ENCODE measurements around the gene SLC43A3.
A peak's percentile ranks its signal among the peaks of the same experiment; 100 is the strongest.
"Not testable (repeated sequence)": the region's sequence is repeated elsewhere in the genome, so short reads cannot be mapped to it uniquely, and the experiment has no call there.

Gene SLC43A3

GRCh38 chr11:57459164-57460021 lies 32.5 kb upstream of the SLC43A3 start:
- no peak for DNase-seq

- DNase-seq: no peak
Observed at GRCh38 chr11:57458410-57459163, 31.7 kb upstream of the SLC43A3 start.

GRCh38 chr11:57458060-57458409 lies 31.1 kb upstream of the SLC43A3 start:
- peak; percentile 10 for DNase-seq

- no peak for DNase-seq
Observed at GRCh38 chr11:57457643-57458023, 30.7 kb upstream of the SLC43A3 start.

GRCh38 chr11:57456960-57457642 lies 30.2 kb upstream of the SLC43A3 start:
- DNase-seq: peak; percentile 50

- peak; percentile 19 for DNase-seq
Observed at GRCh38 chr11:57453543-57454177, 26.7 kb upstream of the SLC43A3 start.

GRCh38 chr11:57446055-57446454 lies 19.1 kb upstream of the SLC43A3 start:
- no peak for DNase-seq

GRCh38 chr11:57445122-57445394 lies 18.1 kb upstream of the SLC43A3 start:
- not testable (repeated sequence) for DNase-seq

GRCh38 chr11:57444362-57445121 lies 17.6 kb upstream of the SLC43A3 start:
- no peak for DNase-seq

- peak; percentile 53 for DNase-seq
Observed at GRCh38 chr11:57440744-57441414, 14.0 kb upstream of the SLC43A3 start.

GRCh38 chr11:57439786-57440185 lies 12.9 kb upstream of the SLC43A3 start:
- no peak for DNase-seq

GRCh38 chr11:57438345-57439285 lies 11.7 kb upstream of the SLC43A3 start:
- DNase-seq: no peak

- DNase-seq: no peak
Observed at GRCh38 chr11:57436031-57436430, 9.1 kb upstream of the SLC43A3 start.

GRCh38 chr11:57434640-57435546 lies 8.0 kb upstream of the SLC43A3 start:
- DNase-seq: peak; percentile 11

GRCh38 chr11:57432714-57433163 lies 5.8 kb upstream of the SLC43A3 start:
- DNase-seq: no peak

GRCh38 chr11:57432149-57432561 lies 5.2 kb upstream of the SLC43A3 start:
- DNase-seq: no peak

- DNase-seq: no peak
Observed at GRCh38 chr11:57430952-57431351, 4.0 kb upstream of the SLC43A3 start.

GRCh38 chr11:57429946-57430345 lies 3.0 kb upstream of the SLC43A3 start:
- peak; percentile 78 for DNase-seq

- DNase-seq: no peak
Observed at GRCh38 chr11:57428643-57429042, 1.7 kb upstream of the SLC43A3 start.

- no peak for DNase-seq
Observed at GRCh38 chr11:57427727-57428082, 784 bp upstream of the SLC43A3 start.

Measured in NCI-H2029 (cell line).